ENCODE measurements around the gene AJUBA. TPM values are rescaled to one million over a fixed set of nuclear protein-coding genes. Genes with fewer than 3 reads are reported as not detected.

The AJUBA gene
- total RNA-seq, 4 donors from 2014 or later = 22.8 to 33.5 (median 28.4) TPM

DNA sequence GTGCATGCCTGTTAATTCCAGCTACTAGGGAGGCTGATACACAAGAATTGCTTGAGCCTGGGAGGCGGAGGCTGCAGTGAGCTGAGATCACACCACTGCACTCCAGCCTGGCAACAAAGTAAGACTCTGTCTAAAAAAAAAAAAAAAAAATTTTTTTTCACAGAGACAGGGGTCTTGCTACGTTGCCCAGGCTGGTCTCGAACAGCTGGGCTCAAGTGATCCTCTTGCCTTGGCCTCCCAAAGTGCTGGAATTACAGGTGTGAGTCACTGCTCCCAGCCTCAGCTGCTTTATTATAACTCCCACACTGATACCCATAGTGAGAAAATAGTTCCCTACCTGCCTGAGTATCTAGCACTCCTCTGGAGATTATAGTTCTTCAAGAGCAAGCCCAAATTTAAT, 36.7 kb downstream of the AJUBA start:
- no peak for DNase-seq (ENCODE audit: low spot score in 2 of 2)
- TF ChIP-seq EP300 (IDR thresholded peaks at IDR 0.05) (no peak), POLR2A (IDR thresholded peaks at IDR 0.05) (no peak)
- TF ChIP-seq, protein P1, sequence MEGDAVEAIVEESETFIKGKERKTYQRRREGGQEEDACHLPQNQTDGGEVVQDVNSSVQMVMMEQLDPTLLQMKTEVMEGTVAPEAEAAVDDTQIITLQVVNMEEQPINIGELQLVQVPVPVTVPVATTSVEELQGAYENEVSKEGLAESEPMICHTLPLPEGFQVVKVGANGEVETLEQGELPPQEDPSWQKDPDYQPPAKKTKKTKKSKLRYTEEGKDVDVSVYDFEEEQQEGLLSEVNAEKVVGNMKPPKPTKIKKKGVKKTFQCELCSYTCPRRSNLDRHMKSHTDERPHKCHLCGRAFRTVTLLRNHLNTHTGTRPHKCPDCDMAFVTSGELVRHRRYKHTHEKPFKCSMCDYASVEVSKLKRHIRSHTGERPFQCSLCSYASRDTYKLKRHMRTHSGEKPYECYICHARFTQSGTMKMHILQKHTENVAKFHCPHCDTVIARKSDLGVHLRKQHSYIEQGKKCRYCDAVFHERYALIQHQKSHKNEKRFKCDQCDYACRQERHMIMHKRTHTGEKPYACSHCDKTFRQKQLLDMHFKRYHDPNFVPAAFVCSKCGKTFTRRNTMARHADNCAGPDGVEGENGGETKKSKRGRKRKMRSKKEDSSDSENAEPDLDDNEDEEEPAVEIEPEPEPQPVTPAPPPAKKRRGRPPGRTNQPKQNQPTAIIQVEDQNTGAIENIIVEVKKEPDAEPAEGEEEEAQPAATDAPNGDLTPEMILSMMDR (IDR thresholded peaks at IDR 0.05) = no peak
- Histone ChIP-seq H3K27ac (no peak overlapping the region), H3K27me3 (no peaks in the 10 kb centered on the region), H3K36me3 (peaks cover 0 to 84% (median 0%) of the 10 kb centered on the region in 3 donors), H3K4me3 (no peak overlapping the region), H3K9me3 (no peaks in the 10 kb centered on the region), H3K4me1 (no peaks in the 10 kb centered on the region)
- WGBS, 2 donors = 91 to 100% methylated on average over 3 of the region's 3 CpGs

DNA sequence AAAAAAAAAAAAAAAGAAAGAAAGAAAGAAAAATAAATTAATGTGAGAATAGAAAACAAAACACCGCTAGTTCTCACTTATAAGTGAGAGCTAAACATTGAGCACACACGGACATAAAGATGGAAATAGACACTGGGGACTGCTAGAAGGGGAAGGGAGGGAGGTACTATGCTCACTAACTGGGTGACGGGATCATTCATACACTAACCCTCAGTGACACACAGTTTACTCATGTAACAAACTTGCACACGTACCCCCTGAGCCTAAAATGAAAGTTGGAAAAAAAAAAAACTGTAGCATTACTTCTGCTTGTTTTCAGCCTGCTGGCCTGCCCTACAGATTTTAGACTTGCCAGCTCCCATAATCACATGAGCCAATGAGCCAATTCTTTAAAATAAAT, 42.7 kb downstream of the AJUBA start:
- Histone ChIP-seq H3K27ac (no peak overlapping the region), H3K9me3 (no peaks in the 10 kb centered on the region), H3K27me3 (no peaks in the 10 kb centered on the region), H3K4me1 (no peaks in the 10 kb centered on the region), H3K4me3 (no peak overlapping the region), H3K36me3 (peaks cover 0 to 58% (median 0%) of the 10 kb centered on the region in 3 donors)
- TF ChIP-seq, protein P1 (IDR thresholded peaks at IDR 0.05) = no peak
- TF ChIP-seq POLR2A (IDR thresholded peaks at IDR 0.05) (no peak), EP300 (IDR thresholded peaks at IDR 0.05) (no peak)
- no peak for DNase-seq (ENCODE audit: low spot score in 2 of 2)
- WGBS, 2 donors = 80 to 90% methylated on average over 4 of the region's 4 CpGs

DNA sequence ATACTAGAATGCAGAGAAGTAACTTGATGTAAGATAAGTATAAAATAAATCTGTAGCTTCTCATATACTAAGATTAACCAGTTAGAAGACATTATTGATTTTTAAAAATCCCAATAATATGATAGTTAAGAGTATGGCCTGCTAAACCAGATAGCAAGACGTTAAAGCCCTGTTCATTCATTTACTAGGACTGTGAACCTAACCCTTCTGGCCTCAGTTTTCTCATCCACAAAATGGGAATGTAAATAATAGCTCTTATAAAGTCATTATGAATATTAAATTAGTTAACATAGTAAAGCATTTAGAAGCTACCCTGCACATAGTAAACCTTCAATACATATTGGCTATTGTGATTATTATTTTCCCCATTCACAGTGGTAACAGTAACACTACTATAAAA, 47.2 kb downstream of the AJUBA start:
- TF ChIP-seq, protein P1 (IDR thresholded peaks at IDR 0.05) = no peak
- TF ChIP-seq EP300 (IDR thresholded peaks at IDR 0.05) = no peak
- no peak for TF ChIP-seq POLR2A (IDR thresholded peaks at IDR 0.05)
- H3K4me3 ChIP-seq = no peak overlapping the region
- WGBS, 2 donors = 89 to 91% methylated on average over 1 of the region's 1 CpG

DNA sequence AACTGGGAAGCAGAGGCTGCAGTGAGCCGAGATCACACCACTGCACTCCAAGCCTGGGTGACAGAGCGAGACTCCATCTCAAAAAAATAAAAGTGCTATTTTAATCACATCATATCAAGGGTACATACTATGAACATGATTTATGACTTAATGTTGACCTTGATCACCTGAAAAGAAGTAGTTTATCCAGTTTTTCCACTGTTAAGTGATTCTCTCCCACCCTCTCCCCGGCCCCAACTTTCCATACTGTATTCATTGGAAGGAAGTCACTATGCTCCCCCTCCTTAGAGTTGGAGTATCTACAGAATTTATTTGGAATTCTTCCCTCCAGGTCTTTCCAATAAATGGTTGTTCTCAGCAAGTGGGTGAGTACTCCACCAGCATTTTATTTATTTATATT, 50.2 kb downstream of the AJUBA start:
- Histone ChIP-seq H3K27ac (no peak overlapping the region), H3K4me1 (peaks cover 0 to 20% (median 12%) of the 10 kb centered on the region in 4 donors), H3K4me3 (no peak overlapping the region), H3K36me3 (peaks cover 0 to 9% (median 0%) of the 10 kb centered on the region in 3 donors), H3K9me3 (no peaks in the 10 kb centered on the region), H3K27me3 (no peaks in the 10 kb centered on the region)
- no peak for DNase-seq (ENCODE audit: low spot score in 2 of 2)
- WGBS, 2 donors = 86 to 90% methylated on average over 3 of the region's 3 CpGs
- TF ChIP-seq POLR2A (IDR thresholded peaks at IDR 0.05) (no peak), EP300 (IDR thresholded peaks at IDR 0.05) (no peak)
- TF ChIP-seq, protein P1 (IDR thresholded peaks at IDR 0.05) = no peak

More for the DNA sequence above, 47.2 kb downstream of the AJUBA start:
- Histone ChIP-seq H3K4me1 (peaks cover 0 to 5% (median 0%) of the 10 kb centered on the region in 4 donors), H3K9me3 (no peaks in the 10 kb centered on the region), H3K27ac (no peak overlapping the region), H3K27me3 (no peaks in the 10 kb centered on the region), H3K36me3 (peaks cover 0 to 27% (median 0%) of the 10 kb centered on the region in 3 donors)
- no peak for DNase-seq (ENCODE audit: low spot score in 2 of 2)

DNA sequence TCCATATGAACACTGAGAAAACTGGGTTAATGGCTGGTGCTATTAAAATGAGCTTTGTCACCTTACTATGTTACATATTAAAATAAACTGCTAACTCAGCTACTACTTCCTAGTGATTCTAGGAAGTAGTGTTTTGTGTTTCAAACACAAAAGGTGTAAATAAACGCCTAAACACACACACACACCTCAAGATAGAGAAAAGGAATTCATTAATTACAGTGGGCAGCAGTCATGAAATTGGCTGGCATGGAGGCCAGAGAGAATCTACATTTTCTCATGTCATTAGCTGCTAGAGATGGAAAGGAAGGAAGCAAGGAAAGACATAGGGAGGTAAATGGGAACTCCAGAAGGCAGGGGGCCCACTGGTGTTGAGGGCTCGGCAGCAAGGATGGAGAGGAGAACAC, 52.4 kb downstream of the AJUBA start:
- Histone ChIP-seq H3K36me3 (peaks cover 0 to 18% (median 7%) of the 10 kb centered on the region in 3 donors), H3K4me3 (peak overlapping the region; percentile 38 to 86 (median 64)), H3K27me3 (no peaks in the 10 kb centered on the region), H3K9me3 (no peaks in the 10 kb centered on the region), H3K4me1 (peaks cover 0 to 20% (median 12%) of the 10 kb centered on the region in 4 donors), H3K27ac (peak overlapping the region; percentile 84 to 97 (median 90))
- WGBS, 2 donors = 3 to 4% methylated on average over 2 of the region's 2 CpGs
- TF ChIP-seq EP300 (IDR thresholded peaks at IDR 0.05) = no peak
- TF ChIP-seq, protein P1 (IDR thresholded peaks at IDR 0.05) = no peak
- TF ChIP-seq POLR2A (IDR thresholded peaks at IDR 0.05) = no peak
- DNase-seq (ENCODE audit: low spot score in 2 of 2) = no peak

All from tibial nerve (tissue), 4 donors.